HepG2 (cell line): ENCODE data around the gene IP6K1.

Source experiments
- CEBPB ChIP-seq: IDR thresholded peaks from 2 replicates; pipeline ENCODE4 v1.6.1; 2011; ENCODE audit warnings: low read depth, low read length, improper control_type of control experiment, borderline replicate concordance
- TF ChIP-seq, protein P1 (sequence below), 2 experiments: sonication (generic) in 1 of 2; formaldehyde crosslinking in 1 of 2; IDR thresholded peaks; 2 replicates each; pipeline versions ENCODE4 v1.4.0 to v1.6.1; 2018 to 2020; ENCODE audit warnings: missing genetic modification reagents in 2 of 2, borderline replicate concordance in 1 of 2, low read depth in 1 of 2, mild to moderate bottlenecking in 1 of 2, missing biosample characterization in 1 of 2

DNA sequence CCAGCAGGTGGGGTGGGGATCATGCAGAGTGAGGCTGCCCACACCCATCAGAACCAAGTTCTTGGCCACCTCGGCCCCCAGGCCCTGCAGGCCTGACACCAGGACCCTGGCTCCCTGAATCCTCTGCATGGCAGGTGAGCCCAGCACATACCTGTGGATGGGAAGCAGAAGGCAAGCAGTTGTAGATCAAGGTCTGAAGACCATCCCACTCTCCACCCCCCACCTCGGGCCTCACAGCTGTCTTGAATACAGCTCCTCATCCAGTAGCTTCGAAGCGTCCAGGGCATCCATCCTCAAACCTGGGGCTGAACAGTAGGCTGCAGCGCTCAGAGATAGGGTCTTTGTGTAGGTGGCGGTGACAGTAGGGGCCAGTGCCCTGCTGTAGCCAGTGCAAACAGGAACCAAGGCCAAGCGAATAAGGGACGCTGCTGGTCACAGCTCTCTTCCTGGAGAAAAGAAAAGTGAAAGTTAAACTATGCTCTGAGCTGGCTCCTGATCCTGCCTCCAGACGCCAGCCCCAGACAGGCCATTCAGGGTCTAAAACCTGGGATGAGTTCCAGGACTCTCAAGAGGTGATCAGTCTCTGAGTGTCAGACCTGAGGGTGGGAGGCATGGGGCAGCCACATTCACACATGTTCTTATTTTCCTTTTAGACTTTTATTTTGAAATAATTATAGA is 27.3 kb upstream of the IP6K1 start, which contains the start of gene UBA7:
- TF ChIP-seq, protein P1, sequence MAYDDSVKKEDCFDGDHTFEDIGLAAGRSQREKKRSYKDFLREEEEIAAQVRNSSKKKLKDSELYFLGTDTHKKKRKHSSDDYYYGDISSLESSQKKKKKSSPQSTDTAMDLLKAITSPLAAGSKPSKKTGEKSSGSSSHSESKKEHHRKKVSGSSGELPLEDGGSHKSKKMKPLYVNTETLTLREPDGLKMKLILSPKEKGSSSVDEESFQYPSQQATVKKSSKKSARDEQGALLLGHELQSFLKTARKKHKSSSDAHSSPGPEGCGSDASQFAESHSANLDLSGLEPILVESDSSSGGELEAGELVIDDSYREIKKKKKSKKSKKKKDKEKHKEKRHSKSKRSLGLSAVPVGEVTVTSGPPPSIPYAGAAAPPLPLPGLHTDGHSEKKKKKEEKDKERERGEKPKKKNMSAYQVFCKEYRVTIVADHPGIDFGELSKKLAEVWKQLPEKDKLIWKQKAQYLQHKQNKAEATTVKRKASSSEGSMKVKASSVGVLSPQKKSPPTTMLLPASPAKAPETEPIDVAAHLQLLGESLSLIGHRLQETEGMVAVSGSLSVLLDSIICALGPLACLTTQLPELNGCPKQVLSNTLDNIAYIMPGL (CRISPR knock-in tag; IDR thresholded peaks at IDR 0.05; ENCODE audit: borderline replicate concordance in 1 of 2, low read depth in 1 of 2): no peak; a peak in 1 of 4 replicates
- TF ChIP-seq CEBPB: no peak
